HL-60/S4 treated with retinoic acid at 250 ng/mL for 4 days and 3 days (cell line): ENCODE data around the gene IL25.
"Not testable (repeated sequence)": the region's sequence is repeated elsewhere in the genome, so short reads cannot be mapped to it uniquely, and the experiment has no call there.

Experiments
- in situ Hi-C: fragments of 300-500 bp; cut with MboI; formaldehyde crosslinking; loops from 2 replicates; pipeline ENCODE4 v1.7.0; 2022; ENCODE audit warnings: low sequenced_read_pairs

IL25 gene

DNA sequence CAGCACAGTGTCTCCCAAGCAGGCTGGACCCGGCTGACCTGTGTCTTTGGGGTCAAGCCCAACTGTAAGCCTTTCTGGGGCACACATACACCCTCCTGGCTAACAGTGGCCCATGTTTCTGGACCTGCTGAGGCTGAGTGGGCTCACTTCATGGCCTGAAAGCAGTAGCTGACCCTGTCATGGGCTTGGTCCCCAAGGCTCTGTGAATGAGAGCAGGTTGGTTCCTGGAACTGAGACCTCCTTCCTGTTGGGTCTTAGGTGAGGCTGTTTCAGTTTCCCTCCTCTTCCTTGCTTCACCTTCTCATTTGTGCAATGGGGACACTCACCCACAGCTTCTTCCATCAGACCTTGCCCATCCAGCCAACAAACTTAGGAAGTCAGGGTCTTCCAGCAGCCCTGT lies 744 bp upstream of the IL25 start:
- in situ Hi-C loops = no loop called here

- in situ Hi-C loops = no loop called here
Measured at GRCh38 chr14:23373041-23373440, 432 bp downstream of the IL25 start.

DNA sequence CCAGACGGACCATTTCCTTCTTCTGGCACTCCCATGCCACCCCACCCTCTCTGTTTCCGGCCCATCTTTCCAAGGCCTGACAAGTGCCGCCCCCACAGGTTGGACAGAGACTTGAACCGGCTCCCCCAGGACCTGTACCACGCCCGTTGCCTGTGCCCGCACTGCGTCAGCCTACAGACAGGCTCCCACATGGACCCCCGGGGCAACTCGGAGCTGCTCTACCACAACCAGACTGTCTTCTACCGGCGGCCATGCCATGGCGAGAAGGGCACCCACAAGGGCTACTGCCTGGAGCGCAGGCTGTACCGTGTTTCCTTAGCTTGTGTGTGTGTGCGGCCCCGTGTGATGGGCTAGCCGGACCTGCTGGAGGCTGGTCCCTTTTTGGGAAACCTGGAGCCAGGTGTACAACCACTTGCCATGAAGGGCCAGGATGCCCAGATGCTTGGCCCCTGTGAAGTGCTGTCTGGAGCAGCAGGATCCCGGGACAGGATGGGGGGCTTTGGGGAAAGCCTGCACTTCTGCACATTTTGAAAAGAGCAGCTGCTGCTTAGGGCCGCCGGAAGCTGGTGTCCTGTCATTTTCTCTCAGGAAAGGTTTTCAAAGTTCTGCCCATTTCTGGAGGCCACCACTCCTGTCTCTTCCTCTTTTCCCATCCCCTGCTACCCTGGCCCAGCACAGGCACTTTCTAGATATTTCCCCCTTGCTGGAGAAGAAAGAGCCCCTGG lies 3.1 kb downstream of the IL25 start:
- in situ Hi-C loops = no loop called here

DNA sequence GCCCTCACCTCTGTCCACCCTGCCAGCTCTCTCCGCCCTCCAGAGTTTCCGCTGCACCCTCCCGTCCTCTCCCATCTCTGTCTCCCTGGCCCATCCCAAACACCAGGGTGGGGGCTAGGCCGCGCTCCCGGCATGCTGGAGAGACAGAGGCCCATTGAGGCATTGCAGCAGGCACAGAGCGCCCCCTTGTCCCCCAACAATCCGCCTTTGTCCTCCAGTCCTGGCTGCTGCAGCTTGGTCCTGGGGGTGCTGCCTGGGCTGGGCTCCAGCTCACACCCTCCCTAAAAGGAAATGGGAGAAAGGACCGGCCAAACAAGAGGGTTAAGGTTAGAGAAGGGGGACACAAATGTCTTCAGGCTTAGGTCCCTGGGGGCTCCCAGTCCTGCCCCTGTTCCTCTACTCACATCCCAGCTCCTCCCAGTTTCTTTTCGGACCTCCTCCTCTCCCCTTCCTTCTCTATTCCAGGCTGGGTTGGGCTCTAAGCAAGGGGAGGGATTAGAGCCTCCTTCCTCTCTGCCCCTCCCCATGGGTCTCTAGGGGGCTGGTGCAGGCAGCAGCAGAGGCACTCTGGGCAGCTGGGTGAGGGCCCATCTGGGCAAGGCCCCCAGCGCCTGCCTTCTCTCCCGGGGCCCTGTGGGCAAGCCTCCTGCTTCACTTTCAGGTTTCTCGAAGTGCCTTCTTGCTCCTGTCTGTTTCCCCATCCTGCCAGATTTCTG lies 4.0 kb downstream of the IL25 start, which contains the start of gene CMTM5:
Gene CMTM5 (plus strand): TSS at position 565 of the 716 bp plus-strand sequence. CDS start 206 bp downstream, outside the sequence.
- in situ Hi-C loops = no loop called here

DNA sequence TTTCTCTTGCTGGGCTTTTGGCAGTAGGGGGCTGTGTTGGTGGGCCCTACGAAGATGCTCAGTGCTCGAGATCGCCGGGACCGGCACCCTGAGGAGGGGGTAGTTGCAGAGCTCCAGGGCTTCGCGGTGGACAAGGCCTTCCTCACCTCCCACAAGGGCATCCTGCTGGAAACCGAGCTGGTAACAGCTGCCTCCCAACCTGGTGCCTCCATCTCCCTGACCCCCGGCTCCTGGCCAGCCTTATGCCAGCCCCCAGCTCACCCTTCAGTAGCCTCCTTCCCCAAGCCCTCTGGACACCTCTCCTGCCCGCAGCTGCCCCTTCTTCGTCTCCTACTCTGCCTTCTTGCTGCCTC lies 4.6 kb downstream of the IL25 start:
- in situ Hi-C loops = no loop called here

- in situ Hi-C loops = no loop called here
Measured at GRCh38 chr14:23377573-23378563, 5.3 kb downstream of the IL25 start.

DNA sequence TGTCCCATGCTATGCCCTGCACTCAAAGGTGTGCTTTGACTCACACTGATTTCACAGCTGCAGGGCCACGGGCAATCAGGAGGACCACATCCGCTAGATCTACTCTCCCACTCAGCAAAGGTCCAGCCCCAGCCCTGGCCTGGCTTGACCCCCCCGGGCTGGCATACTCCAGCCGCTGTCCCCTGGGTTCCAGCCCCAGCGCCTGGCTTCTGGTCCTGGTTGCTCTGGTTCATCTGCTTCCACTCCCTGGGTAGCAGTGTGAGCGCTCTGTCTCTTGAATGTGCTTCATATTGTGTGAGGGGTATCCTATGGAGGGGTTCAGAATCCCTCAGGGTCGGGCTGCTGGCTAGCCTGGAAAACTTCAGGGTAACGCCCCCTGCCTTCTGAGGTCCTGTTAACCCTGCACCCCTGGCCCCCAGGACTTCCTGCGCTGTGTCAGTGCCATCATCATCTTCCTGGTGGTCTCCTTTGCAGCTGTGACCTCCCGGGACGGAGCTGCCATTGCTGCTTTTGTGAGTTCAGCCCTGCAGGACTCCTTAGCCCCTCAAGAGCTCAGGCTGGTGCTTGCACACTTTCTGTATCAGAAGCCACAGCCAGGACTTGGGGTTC lies 6.1 kb downstream of the IL25 start:
- in situ Hi-C loops = no loop called here

DNA sequence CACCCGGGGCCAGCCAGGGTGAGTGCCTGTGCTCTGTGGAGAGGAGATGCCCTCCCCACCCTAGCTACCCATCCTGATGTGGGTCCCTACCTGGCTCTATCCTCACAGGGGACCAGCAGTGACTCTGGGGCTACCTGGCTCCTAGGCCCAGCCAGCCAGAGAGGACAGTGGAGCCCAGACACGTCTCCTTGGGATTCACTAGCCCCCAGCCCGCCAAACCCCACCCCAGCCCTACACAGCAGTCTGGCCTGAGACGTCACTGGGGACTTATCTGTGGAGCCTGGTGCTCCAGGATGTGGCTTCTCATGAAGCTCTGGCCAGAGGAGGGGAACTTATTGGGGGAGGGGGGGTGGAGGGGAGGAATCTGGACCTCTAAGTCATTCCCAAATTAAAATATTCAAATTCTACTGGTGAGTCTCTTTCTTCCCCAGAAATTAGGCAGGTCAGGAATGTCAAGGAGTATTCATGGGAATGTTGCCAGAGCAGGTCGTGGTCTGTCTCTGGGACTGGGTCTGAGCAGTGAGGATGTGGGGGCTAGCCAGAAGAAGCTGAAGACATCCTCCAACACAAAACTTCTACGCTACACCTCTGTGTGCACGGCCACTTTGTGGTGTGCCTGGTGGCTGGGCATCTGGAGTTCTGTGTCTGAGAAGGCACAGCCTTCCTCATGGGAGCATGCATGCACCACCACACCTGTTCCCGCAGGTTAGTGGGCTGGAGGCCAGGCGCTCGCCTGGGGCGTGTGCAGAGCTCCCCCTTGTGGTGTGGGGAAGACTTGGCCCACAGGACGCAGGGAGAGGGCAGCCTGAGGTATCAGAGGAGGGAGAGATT lies 7.0 kb downstream of the IL25 start:
- in situ Hi-C loops = no loop called here

DNA sequence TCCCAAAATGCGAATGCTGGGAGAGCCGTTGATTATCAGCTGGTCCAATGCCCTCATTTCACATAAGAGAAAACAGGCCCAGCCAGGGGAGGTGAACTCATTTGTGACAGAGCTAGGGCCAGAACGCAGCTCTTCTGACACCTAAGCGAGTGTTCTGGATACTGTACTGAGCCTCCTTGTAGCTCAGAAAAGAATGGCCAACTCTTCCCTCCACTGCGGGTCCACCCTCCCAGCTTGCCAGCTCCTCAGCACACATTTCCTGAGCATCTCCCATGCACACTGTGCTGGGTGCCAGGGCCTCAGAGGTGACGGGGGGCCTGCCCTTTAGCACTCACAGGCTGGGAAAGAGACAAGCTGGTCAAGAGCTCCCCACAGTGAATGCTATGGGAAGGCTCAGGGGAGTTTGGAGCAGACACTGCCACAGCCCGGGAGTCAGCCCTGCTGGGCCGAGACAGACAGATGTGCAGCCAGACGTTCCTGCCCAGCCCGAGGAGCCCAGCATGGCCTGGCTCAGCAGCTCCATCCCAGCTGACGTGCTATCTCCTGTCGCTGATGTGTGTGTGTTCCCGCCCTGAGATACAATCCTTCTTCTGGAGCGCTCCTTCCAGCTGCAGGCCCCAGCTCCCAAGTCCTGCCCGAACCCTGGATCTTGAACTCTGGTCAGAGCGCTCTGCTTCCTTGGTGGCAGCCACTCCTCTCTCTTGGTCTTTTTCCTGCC lies 7.7 kb downstream of the IL25 start:
- in situ Hi-C loops = no loop called here

DNA sequence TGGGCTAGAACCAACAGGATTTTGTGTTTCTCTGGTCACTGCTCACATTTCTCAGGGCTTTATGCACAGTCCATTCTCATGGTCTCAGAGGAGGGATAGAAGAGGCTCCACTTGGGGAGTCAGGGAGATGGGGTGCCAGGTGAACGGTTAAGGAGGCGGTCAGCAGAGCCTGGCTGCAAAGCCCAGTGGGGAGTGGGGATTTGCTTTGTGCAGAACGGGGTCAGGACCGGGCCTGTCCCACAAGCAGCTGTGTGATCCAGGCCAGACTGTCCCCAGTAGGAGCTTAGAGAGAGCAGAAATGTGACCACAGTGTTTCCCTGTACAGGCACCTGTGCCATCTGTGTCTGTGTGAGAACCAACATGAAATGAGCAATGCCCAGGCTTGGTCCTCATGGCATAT lies 8.4 kb downstream of the IL25 start:
- in situ Hi-C loops = no loop called here

GRCh38 chr14:23381871-23382270 lies 9.3 kb downstream of the IL25 start:
- in situ Hi-C loops = no loop called here

DNA sequence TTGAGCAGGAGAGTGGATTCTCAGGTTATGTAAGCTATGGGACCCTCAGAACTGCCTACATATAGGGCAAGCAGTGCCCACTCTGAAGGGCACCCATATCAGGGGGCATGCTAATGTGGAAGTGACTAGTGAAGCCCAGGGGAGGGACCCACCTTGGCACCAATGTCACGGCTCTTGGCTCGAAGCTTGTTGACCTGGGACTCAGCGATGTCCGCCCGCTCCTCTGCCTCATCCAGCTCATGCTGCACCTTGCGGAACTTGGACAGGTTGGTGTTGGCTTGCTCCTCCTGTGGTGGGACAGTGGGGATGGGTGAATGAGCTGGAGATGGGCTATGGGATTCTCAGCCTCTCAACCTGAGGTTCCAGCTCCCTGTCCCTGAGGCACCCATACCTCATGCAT lies 9.7 kb downstream of the IL25 start:
- in situ Hi-C loops = no loop called here

- in situ Hi-C loops = no loop called here
Measured at GRCh38 chr14:23382731-23383440, 10.3 kb downstream of the IL25 start.

- in situ Hi-C loops = no loop called here
Measured at GRCh38 chr14:23384364-23385080, 11.9 kb downstream of the IL25 start.

- in situ Hi-C loops = no loop called here
Measured at GRCh38 chr14:23385244-23385641, 12.6 kb downstream of the IL25 start.

DNA sequence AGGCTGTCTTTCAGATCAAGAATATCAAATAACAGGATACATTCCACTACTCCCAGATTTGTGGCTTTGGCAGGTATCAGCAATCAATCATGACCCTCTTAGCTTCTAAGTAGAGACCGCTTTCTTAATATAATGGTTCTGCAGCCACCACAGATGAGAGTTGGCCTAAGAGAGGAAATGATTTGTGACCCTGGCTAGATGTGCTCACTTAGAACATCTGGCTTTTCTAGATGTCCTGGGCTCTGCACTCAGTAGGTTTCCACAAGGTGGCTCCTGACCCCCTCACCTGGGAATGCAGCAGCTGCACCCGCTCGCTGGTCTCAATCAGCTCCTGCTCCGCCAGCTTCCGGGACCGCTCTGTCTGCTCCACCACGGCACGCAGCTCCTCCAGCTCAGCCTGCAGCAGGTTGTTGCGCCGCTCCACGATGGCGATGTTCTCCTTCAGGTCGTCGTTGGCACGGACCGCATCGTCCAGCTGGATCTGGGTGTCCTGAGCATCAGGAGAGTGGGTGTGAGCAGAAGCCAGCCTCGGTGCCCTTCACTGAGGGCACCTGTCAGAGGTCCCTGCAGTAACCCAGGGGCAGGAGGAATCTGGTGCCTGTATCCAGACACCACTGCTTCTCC lies 13.1 kb downstream of the IL25 start:
- in situ Hi-C loops = no loop called here

DNA sequence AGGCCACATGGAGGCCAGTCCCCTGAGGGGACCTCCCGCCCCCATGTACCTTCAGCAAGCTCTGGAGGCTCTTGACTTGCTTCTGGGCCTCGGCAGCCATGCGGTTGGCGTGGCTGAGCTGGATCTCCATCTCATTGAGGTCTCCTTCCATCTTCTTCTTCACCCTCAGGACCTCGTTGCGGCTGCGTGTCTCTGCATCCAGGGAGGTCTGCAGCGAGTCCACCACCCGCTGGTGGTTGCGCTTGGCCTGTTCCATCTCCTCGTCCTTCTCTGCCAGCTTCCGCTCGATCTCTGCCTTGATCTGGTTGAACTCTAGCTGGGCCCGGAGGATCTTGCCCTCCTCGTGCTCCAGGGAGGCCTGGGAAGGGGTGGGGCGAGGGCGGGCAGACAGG lies 13.7 kb downstream of the IL25 start:
- in situ Hi-C loops = not testable (repeated sequence)

- in situ Hi-C loops = no loop called here
Measured at GRCh38 chr14:23386999-23387398, 14.4 kb downstream of the IL25 start.
